HG03139 (cell line): ENCODE results near the gene PARD3B.

Experiments
- ATAC-seq: cut with Tn5 transposase; IDR thresholded peaks from one replicate; pipeline ENCODE4 v1.9.1; 2021; ENCODE audit not compliant: unreplicated experiment

Gene PARD3B

GRCh38 chr2:204933735-204934374 is 388.6 kb downstream of the PARD3B start:
- no peak for ATAC-seq

GRCh38 chr2:204944927-204945326 is 399.7 kb downstream of the PARD3B start:
- ATAC-seq, result no peak

- no peak for ATAC-seq
Observed at GRCh38 chr2:204945376-204945775, 400.1 kb downstream of the PARD3B start.

- no peak for ATAC-seq
Observed at GRCh38 chr2:204946892-204947291, 401.6 kb downstream of the PARD3B start.

GRCh38 chr2:204947405-204947804 is 402.1 kb downstream of the PARD3B start:
- no peak for ATAC-seq

- ATAC-seq, result no peak
Observed at GRCh38 chr2:204948024-204948763, 402.9 kb downstream of the PARD3B start.

DNA sequence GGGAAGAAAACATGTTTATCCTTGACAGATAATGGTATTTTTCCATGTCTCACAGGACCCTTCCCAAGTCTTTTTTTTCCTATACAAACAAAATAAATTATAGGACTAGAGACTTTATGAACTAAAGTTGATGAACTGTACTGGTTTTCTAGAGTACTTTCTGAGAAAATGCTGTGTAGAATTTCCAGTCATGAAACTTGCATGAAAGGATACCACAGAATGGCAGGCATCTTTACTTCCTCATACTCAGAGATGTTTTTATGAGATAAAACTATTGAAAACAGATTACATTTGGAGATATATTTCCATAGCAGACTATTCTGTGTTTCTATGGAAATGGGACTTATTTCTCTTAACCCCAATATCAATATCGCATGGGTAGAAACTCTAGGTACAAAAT is 403.5 kb downstream of the PARD3B start:
- no peak for ATAC-seq

- ATAC-seq, result no peak
Observed at GRCh38 chr2:204950695-204951346, 405.5 kb downstream of the PARD3B start.

- no peak for ATAC-seq
Observed at GRCh38 chr2:204958371-204958770, 413.1 kb downstream of the PARD3B start.

- no peak for ATAC-seq
Observed at GRCh38 chr2:204964414-204964813, 419.1 kb downstream of the PARD3B start.

DNA sequence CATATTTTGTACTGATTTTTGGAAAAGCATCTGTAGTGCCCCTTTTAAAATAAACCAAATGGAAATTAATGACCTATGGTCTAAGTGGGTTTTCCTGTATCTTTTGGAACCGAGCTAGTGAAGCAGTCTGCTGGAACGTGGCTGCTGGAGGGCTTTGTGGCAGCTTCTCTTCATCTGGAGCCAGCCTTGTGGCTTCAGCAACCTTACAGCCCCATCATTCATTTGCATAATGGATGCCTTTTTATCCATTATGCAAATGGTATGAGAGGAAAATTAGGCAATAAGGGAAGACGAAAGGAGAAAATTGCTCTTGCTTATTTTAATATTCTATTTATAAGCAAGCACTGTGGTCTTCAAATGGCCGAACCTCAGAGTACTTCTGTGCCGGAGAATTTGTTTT is 421.0 kb downstream of the PARD3B start:
- no peak for ATAC-seq

DNA sequence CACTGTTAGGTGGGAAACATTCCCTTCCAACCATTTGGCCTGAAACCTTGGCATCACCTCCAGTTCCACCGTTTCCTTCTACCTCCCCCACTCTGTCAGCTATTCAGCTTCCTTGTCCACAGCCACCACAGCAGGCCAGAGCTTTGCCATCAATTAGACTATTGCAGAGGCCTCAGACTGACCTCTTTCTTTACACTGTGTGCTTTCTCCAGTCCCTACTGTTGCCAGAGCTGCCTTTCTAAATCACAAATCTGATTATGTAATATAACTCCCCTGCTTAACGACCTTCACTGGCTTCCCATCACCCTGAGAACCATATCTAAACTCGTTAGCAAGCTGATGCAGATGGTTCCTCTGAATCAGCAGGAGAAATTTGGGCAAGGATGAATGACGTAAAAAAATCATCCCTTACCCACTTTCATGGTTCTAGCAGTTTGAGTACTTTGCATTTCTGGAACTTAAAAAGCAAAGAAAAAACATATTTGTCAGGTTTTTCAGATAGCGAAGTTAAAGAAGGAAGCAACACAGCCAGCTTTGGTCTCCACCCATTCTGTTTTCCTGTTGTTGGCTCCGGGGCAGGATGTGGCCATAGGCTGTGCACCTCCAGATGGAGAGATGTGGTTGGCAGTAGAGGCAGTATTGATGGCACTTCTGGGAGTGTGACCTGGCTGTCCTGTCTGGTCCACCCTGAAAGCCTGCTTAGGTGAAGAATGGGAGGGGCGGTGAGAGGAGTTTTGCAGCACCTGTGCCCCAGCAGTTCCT is 422.1 kb downstream of the PARD3B start:
- no peak for ATAC-seq

DNA sequence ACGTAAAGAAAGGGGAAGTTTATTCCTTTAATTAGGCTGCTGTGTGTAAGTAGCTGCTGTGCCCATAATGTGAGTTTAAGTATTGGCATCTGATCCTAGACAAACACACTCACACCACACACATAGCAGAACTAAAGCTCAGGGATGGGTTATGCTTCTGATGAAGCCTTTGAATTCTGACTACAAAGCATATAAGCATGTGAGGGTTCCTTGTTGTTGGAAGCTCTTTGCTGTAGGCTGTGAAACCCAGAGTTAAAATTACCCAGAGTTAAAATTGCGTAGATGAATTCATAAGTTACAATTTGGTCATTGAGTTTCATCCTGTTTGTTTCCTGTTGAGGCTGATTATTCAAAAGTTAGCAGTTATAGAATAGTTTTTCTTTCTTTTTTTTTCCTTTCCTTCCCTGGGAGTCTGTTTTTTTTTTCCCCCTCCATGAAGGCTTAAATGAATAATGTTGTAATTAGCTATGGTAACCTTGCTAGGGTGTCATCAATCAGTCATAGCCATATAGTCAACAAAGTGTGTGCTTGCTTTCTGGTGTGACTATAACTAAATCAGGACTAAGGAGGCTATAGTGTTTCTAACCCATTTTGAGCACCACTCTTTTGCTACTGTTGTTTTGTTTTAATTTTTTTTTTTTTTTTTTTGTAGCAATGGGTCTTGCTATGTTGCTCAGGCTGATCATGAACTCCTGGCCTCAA is 426.1 kb downstream of the PARD3B start:
- ATAC-seq, result no peak

- ATAC-seq, result no peak
Observed at GRCh38 chr2:204972161-204972560, 426.9 kb downstream of the PARD3B start.

- ATAC-seq, result no peak
Observed at GRCh38 chr2:204972606-204973336, 427.5 kb downstream of the PARD3B start.

DNA sequence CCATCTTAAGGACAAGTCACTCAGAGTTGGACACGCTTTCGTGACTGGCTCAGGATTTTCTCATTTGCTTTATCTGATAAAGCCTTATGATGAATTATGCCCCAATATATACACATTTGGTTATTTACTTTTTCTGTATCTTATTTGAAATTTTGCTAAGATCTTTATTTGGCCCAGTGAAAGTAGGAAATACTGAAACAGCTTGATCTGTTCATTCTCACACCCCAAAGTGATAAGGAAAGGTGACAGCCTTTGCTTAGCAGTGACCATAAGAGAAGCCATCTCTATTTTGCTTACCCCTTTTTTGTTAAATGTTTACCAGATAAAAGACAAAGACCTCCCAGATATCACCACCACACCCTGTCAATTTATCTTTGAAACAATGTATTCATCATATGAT is 428.3 kb downstream of the PARD3B start:
- ATAC-seq, result no peak

- ATAC-seq, result no peak
Observed at GRCh38 chr2:204974487-204974886, 429.2 kb downstream of the PARD3B start.

- ATAC-seq, result no peak
Observed at GRCh38 chr2:204977914-204978313, 432.6 kb downstream of the PARD3B start.

GRCh38 chr2:204982303-204982702 is 437.0 kb downstream of the PARD3B start:
- ATAC-seq, result no peak

DNA sequence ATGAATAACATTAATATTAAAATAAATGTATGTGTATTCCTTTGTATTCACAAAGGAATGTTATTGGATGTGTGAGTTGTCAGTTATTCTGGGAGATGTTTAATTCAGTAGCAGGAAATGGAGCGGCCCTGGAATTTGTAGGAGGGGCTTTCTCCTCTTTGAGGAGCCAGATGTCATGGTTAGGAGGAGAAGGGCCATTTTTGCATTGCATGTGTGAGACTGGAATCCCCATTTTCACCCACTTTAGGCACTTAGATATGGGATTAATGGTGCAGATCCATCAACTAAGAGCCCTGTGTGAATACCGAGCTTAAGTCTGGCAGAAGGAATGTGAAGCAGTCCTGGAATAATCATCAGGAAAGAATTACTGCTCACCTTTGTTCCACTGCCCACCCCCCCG is 439.2 kb downstream of the PARD3B start:
- no peak for ATAC-seq
